Measurements from ENCODE around the gene DHX30. TPM values are rescaled to one million over a fixed set of nuclear protein-coding genes. Genes with fewer than 3 reads are reported as not detected.

The DHX30 gene
- total RNA-seq, 1 donor from 2014 or later = 55.0 TPM

DNA sequence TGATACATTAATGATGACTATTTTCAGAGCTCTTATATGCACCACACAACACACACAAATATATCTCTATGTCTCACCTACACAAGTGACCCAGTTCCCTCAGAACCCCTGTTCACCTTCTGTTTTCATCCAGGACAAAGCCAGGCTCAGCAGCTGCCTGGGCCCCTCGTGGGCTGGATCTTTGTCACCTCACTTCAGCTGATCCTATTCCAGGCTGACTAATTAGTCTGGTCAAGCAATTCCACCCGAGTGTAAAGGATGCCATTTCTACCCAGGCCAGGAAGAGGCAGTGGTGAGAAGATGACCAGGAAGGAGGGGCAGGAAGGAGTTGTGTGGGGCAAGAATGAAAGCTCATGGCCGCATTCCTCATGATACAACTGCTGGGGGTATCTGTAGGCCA lies 62.3 kb downstream of the DHX30 start:
- H3K27me3 ChIP-seq = no peaks in the 10 kb centered on the region
- intact Hi-C loops (cut with DNase I) = no loop called here
- H3K9me3 ChIP-seq = no peaks in the 10 kb centered on the region
- H3K36me3 ChIP-seq = peaks cover 3 to 68% of the 10 kb centered on the region in 2 donors
- H3K4me1 ChIP-seq = no peaks in the 10 kb centered on the region
- TF ChIP-seq, protein P1, sequence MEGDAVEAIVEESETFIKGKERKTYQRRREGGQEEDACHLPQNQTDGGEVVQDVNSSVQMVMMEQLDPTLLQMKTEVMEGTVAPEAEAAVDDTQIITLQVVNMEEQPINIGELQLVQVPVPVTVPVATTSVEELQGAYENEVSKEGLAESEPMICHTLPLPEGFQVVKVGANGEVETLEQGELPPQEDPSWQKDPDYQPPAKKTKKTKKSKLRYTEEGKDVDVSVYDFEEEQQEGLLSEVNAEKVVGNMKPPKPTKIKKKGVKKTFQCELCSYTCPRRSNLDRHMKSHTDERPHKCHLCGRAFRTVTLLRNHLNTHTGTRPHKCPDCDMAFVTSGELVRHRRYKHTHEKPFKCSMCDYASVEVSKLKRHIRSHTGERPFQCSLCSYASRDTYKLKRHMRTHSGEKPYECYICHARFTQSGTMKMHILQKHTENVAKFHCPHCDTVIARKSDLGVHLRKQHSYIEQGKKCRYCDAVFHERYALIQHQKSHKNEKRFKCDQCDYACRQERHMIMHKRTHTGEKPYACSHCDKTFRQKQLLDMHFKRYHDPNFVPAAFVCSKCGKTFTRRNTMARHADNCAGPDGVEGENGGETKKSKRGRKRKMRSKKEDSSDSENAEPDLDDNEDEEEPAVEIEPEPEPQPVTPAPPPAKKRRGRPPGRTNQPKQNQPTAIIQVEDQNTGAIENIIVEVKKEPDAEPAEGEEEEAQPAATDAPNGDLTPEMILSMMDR (IDR thresholded peaks at IDR 0.05) = no peak
- TF ChIP-seq POLR2AphosphoS5 (IDR thresholded peaks at IDR 0.05; ENCODE audit: insufficient read depth in 1 of 2, low read depth in 1 of 2) = no peak
- no peak for TF ChIP-seq POLR2A (IDR thresholded peaks at IDR 0.05)
- no peak for DNase-seq (ENCODE audit: extremely low spot score in 2 of 2)
- H3K27ac ChIP-seq = no peak overlapping the region
- H3K4me3 ChIP-seq = no peak overlapping the region

GRCh38 chr3:47867451-47868044 lies 64.6 kb downstream of the DHX30 start:
- no peaks in the 10 kb centered on the region for H3K27me3 ChIP-seq
- H3K36me3 ChIP-seq = peaks cover 3 to 85% of the 10 kb centered on the region in 2 donors
- H3K4me1 ChIP-seq = no peaks in the 10 kb centered on the region
- no peaks in the 10 kb centered on the region for H3K9me3 ChIP-seq
- intact Hi-C loops (cut with DNase I) = no loop called here
- H3K4me3 ChIP-seq = no peak overlapping the region
- no peak for TF ChIP-seq POLR2A (IDR thresholded peaks at IDR 0.05)
- TF ChIP-seq, protein P1 (IDR thresholded peaks at IDR 0.05) = no peak
- no peak for TF ChIP-seq POLR2AphosphoS5 (IDR thresholded peaks at IDR 0.05; ENCODE audit: insufficient read depth in 1 of 2, low read depth in 1 of 2)
- no peak overlapping the region for H3K27ac ChIP-seq
- no peak for DNase-seq (ENCODE audit: extremely low spot score in 2 of 2)

DNA sequence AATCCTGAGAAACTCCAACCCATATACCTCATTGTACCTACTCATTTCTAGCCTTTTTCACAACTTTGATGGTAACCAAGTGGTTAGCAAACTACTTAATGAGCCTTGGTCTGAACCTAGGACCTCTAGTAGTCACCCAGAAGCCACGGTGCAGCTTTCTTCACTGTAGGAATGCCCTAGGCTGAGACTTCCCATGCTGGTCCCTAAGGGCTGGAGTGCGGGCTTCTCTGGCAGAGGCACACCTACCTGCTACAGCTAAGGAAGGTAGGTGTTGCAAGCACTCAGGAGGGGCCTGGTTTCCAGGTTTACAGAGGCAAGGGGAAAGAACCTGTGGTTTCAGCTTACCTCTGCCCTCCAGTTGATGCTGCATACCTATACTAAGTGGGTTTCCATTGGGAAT lies 65.4 kb downstream of the DHX30 start:
- H3K27ac ChIP-seq = no peak overlapping the region
- no peak overlapping the region for H3K4me3 ChIP-seq
- H3K9me3 ChIP-seq = no peaks in the 10 kb centered on the region
- no peaks in the 10 kb centered on the region for H3K4me1 ChIP-seq
- peaks cover 3 to 80% of the 10 kb centered on the region in 2 donors for H3K36me3 ChIP-seq
- no peak for DNase-seq (ENCODE audit: extremely low spot score in 2 of 2)
- H3K27me3 ChIP-seq = no peaks in the 10 kb centered on the region
- intact Hi-C loops (cut with DNase I) = no loop called here
- TF ChIP-seq POLR2AphosphoS5 (IDR thresholded peaks at IDR 0.05; ENCODE audit: insufficient read depth in 1 of 2, low read depth in 1 of 2) (no peak), POLR2A (IDR thresholded peaks at IDR 0.05) (no peak)
- TF ChIP-seq, protein P1 (IDR thresholded peaks at IDR 0.05) = no peak

DNA sequence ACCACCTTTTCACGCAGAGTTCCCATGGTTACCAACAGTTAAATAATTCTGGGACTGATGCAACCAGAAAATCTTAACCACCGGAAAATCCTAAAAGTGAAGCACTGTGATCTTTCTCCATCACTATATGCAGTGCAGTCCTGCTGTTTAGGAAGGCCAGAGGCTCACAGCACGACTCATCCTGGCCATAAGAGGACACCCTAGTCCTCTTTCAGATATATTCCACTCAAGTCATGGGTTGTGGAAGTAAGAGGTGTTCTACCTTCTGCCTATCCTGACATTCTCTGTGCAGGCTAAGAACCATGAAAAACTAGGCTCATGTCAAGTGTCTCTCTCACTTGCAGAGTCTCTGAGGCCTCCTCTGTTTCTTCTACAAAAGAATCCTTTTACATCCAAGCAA lies 67.2 kb downstream of the DHX30 start:
- Histone ChIP-seq H3K4me3 (no peak overlapping the region), H3K9me3 (no peaks in the 10 kb centered on the region), H3K27ac (no peak overlapping the region), H3K27me3 (no peaks in the 10 kb centered on the region), H3K4me1 (peaks cover 11% of the 10 kb centered on the region), H3K36me3 (peaks cover 1 to 64% of the 10 kb centered on the region in 2 donors)
- DNase-seq (ENCODE audit: extremely low spot score in 2 of 2) = no peak
- TF ChIP-seq, protein P1 (IDR thresholded peaks at IDR 0.05) = no peak
- no peak for TF ChIP-seq POLR2A (IDR thresholded peaks at IDR 0.05)
- no peak for TF ChIP-seq POLR2AphosphoS5 (IDR thresholded peaks at IDR 0.05; ENCODE audit: insufficient read depth in 1 of 2, low read depth in 1 of 2)
- intact Hi-C loops (cut with DNase I) = no loop called here

DNA sequence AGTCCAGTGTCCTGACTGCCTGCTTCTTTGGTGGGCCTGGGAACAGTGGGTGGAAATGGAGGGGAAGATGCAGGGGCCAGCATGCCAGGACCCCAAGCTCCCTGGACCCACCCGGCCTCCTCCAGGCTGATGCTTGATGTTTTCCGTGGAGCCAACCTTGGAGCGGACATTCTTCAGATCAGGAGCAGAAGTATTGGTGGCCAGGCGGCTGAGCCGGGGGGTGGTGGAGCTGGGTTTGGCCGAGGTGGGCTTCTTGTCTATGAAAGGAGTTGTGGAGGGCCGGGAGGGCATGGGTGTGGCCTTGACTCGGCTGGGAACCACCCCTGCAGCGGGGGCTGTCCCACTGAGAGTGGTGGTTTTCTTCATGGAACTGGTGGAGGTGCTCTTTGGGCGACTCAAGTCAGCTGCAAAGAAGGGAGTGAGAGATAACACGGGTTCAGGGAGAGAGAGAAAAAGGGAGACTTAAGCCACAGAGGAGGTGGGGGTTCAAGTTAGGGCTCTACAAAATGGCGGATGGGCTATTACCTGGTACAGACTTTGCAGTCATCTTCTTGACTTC lies 67.8 kb downstream of the DHX30 start:
- H3K4me1 ChIP-seq = peaks cover 17% of the 10 kb centered on the region
- no peak for DNase-seq (ENCODE audit: extremely low spot score in 2 of 2)
- TF ChIP-seq, protein P1 (IDR thresholded peaks at IDR 0.05) = no peak
- TF ChIP-seq POLR2AphosphoS5 (IDR thresholded peaks at IDR 0.05; ENCODE audit: insufficient read depth in 1 of 2, low read depth in 1 of 2) (no peak), POLR2A (IDR thresholded peaks at IDR 0.05) (no peak)
- peaks cover 0 to 63% of the 10 kb centered on the region in 2 donors for H3K36me3 ChIP-seq
- intact Hi-C loops (cut with DNase I) = no loop called here
- no peak overlapping the region for H3K4me3 ChIP-seq
- no peaks in the 10 kb centered on the region for H3K27me3 ChIP-seq
- no peaks in the 10 kb centered on the region for H3K9me3 ChIP-seq
- no peak overlapping the region for H3K27ac ChIP-seq
